Measurements from ENCODE around the gene INTS7.

DNA sequence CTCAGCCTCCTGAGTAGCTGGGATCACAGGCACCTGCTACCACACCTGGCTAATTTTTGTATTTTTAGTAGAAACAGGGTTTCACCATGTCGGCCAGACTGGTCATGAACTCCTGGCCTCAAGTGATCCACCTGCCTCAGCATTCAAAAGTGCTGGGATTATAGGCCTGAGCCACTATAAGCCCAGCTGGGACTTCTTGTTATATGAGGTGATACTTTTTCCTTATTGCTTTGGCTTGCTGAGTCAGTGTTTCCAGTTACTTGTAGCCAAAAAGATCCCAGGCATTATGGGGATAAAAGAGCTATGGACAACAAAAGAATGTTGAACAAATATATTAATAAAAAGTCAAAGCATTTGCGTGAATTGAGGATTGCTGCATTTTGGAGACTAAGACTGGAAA lies 134.9 kb downstream of the INTS7 start:
- TF ChIP-seq, protein P1, sequence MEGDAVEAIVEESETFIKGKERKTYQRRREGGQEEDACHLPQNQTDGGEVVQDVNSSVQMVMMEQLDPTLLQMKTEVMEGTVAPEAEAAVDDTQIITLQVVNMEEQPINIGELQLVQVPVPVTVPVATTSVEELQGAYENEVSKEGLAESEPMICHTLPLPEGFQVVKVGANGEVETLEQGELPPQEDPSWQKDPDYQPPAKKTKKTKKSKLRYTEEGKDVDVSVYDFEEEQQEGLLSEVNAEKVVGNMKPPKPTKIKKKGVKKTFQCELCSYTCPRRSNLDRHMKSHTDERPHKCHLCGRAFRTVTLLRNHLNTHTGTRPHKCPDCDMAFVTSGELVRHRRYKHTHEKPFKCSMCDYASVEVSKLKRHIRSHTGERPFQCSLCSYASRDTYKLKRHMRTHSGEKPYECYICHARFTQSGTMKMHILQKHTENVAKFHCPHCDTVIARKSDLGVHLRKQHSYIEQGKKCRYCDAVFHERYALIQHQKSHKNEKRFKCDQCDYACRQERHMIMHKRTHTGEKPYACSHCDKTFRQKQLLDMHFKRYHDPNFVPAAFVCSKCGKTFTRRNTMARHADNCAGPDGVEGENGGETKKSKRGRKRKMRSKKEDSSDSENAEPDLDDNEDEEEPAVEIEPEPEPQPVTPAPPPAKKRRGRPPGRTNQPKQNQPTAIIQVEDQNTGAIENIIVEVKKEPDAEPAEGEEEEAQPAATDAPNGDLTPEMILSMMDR (IDR thresholded peaks at IDR 0.05; ENCODE audit: low read depth, low read length), result no peak
- TF ChIP-seq POLR2A (IDR thresholded peaks at IDR 0.05; ENCODE audit: extremely low read depth, insufficient read length) (no peak), MYC (IDR thresholded peaks at IDR 0.05; ENCODE audit: low read depth, low read length) (no peak)
- TF ChIP-seq, protein P2, sequence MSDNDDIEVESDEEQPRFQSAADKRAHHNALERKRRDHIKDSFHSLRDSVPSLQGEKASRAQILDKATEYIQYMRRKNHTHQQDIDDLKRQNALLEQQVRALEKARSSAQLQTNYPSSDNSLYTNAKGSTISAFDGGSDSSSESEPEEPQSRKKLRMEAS (IDR thresholded peaks at IDR 0.05; ENCODE audit: low read depth, low read length), result no peak
